HCT116 (cell line): ENCODE measurements around the gene CACNA1C. TPM values are rescaled to one million over a fixed set of nuclear protein-coding genes. Genes with fewer than 3 reads are reported as not detected.

Experiments
- ATAC-seq: fragments of 200-7000 bp; cut with Tn5 transposase; 2 replicates; pipeline ENCODE4 v1.9.1; 2020; ENCODE audit warnings: mild to moderate bottlenecking, moderate library complexity
- BruUV-seq: library from RNA; stranded (reverse); fragments of 400-500 nt; replicated peaks from 2 replicates; lab custom pipeline; 2021; lab: Mats Ljungman, UMichigan
- CTCF ChIA-PET: fragments of 300-600 bp; sonication (Branson Sonifier 250); formaldehyde crosslinking; loops from one replicate; lab custom pipeline; 2021; ENCODE audit warnings: antibody characterized with exemption; lab: Charles Lee
- POLR2A ChIA-PET: fragments of 300-600, 350-600 bp; sonication (Branson Sonifier 250); formaldehyde crosslinking; loops from one replicate; lab custom pipeline; 2021; ENCODE audit warnings: antibody characterized with exemption; lab: Charles Lee
- RAD21 ChIA-PET, 2 experiments: fragments of 300-600 bp; sonication (Branson Sonifier 250); formaldehyde crosslinking; loops; one replicate each; lab custom pipeline; 2023; ENCODE audit warnings: low total read pairs in 2 of 2; ENCODE audit not compliant: uncharacterized antibody in 2 of 2, unreplicated experiment in 2 of 2, low non-redundant PET in 1 of 2; lab: Charles Lee
- DNase-seq: peaks from one replicate; pipeline ENCODE4 v3.0.0-alpha.2; 2010; ENCODE audit warnings: low read depth, low spot score
- H2AFZ ChIP-seq: fragments of 200-600 bp; shearing (Covaris generic), sonication (generic); 2 replicates; pipeline ENCODE4 v1.6.1; 2017; ENCODE audit warnings: low read depth, mixed run types, mixed read lengths, antibody characterized with exemption, low read length; ENCODE audit not compliant: poor library complexity, severe bottlenecking
- H3K27ac ChIP-seq: 2 replicates; pipeline ENCODE4 v1.5.1; 2012; ENCODE audit warnings: low read depth, low read length
- H3K27me3 ChIP-seq: fragments of 200-600 bp; sonication (generic); 2 replicates; pipeline ENCODE4 v1.6.1; 2016; ENCODE audit warnings: mixed run types, low read length, mixed read lengths; ENCODE audit not compliant: insufficient read depth
- H3K36me3 ChIP-seq, 2 experiments: fragments of 200-500 bp in 1 of 2; fragments of 200-600 bp in 1 of 2; sonication (Bioruptor generic) in 1 of 2; sonication (generic) in 1 of 2; 2 replicates each; pipeline versions ENCODE4 v1.5.1 to v1.6.1; 2014 to 2016; ENCODE audit warnings: low read length in 2 of 2, inconsistent platforms in 1 of 2, mixed read lengths in 1 of 2, mixed run types in 1 of 2; ENCODE audit not compliant: insufficient read depth in 2 of 2, control insufficient read depth in 1 of 2
- H3K4me1 ChIP-seq, 2 experiments: fragments of 200-600 bp in 1 of 2; sonication (generic) in 1 of 2; 2 replicates each; pipeline versions ENCODE4 v1.5.1 to v1.6.1; 2012 to 2017; ENCODE audit warnings: low read length in 2 of 2, inconsistent platforms in 1 of 2, mild to moderate bottlenecking in 1 of 2, mixed read lengths in 1 of 2, mixed run types in 1 of 2, moderate library complexity in 1 of 2; ENCODE audit not compliant: insufficient read depth in 2 of 2, control insufficient read depth in 1 of 2
- H3K4me2 ChIP-seq: fragments of 200-600 bp; sonication (generic); 2 replicates; pipeline ENCODE4 v1.6.1; 2017; ENCODE audit warnings: mixed run types, low read length, mixed read lengths
- H3K4me3 ChIP-seq, 2 experiments: fragments of 200-600 bp in 1 of 2; sonication (generic) in 1 of 2; replicated peaks in 1 of 2; 2 replicates each; pipeline ENCODE4 v1.5.1; 2011 to 2016; ENCODE audit warnings: low read length in 2 of 2, control low read depth in 1 of 2, low read depth in 1 of 2, mild to moderate bottlenecking in 1 of 2, mixed read lengths in 1 of 2, mixed run types in 1 of 2
- H3K79me2 ChIP-seq: fragments of 200-600 bp; sonication (generic); 2 replicates; pipeline ENCODE4 v1.6.1; 2017; ENCODE audit warnings: mild to moderate bottlenecking, mixed run types, low read length, moderate library complexity, mixed read lengths; ENCODE audit not compliant: insufficient read depth
- H3K9ac ChIP-seq: fragments of 200-600 bp; sonication (generic); 2 replicates; pipeline ENCODE4 v1.6.1; 2016; ENCODE audit warnings: low read length, mixed read lengths
- H3K9me2 ChIP-seq: fragments of 200-600 bp; sonication (generic), shearing (Covaris generic); 2 replicates; pipeline ENCODE4 v1.6.1; 2017; ENCODE audit warnings: mixed run types, mild to moderate bottlenecking, moderate library complexity; ENCODE audit not compliant: insufficient read depth
- H3K9me3 ChIP-seq, 2 experiments: fragments of 200-500 bp in 1 of 2; fragments of 200-600 bp in 1 of 2; sonication (Bioruptor generic) in 1 of 2; sonication (generic) in 1 of 2; 2 replicates each; pipeline ENCODE4 v1.6.1; 2014 to 2017; ENCODE audit warnings: low read length in 2 of 2, mixed read lengths in 2 of 2, inconsistent platforms in 1 of 2, low read depth in 1 of 2, mild to moderate bottlenecking in 1 of 2, mixed run types in 1 of 2, moderate library complexity in 1 of 2; ENCODE audit not compliant: control insufficient read depth in 1 of 2, insufficient read depth in 1 of 2
- H4K20me1 ChIP-seq: fragments of 200-600 bp; sonication (generic), shearing (Covaris generic); 2 replicates; pipeline ENCODE4 v1.6.1; 2017; ENCODE audit warnings: mixed run types, mild to moderate bottlenecking, moderate library complexity; ENCODE audit not compliant: insufficient read depth
- ATF3 ChIP-seq: IDR thresholded peaks from 2 replicates; pipeline ENCODE4 v1.6.1; 2012
- CBX3 ChIP-seq: IDR thresholded peaks from 2 replicates; pipeline ENCODE4 v1.6.1; 2012; ENCODE audit warnings: low read depth
- CEBPB ChIP-seq: IDR thresholded peaks from 2 replicates; pipeline ENCODE4 v1.6.1; 2012; ENCODE audit warnings: low read depth
- EGR1 ChIP-seq: IDR thresholded peaks from 2 replicates; pipeline ENCODE4 v1.6.1; 2012; ENCODE audit warnings: low read depth
- ELF1 ChIP-seq: IDR thresholded peaks from 2 replicates; pipeline ENCODE4 v1.6.1; 2012; ENCODE audit warnings: low read depth, borderline replicate concordance
- EZH2phosphoT487 ChIP-seq: fragments of 200-600 bp; IDR thresholded peaks from 2 replicates; pipeline ENCODE4 v1.6.1; 2018; ENCODE audit warnings: antibody characterized with exemption, borderline replicate concordance
- FOSL1 ChIP-seq: IDR thresholded peaks from 2 replicates; pipeline ENCODE4 v1.6.1; 2012; ENCODE audit warnings: low read depth
- POLR2A ChIP-seq: IDR thresholded peaks from 2 replicates; pipeline ENCODE4 v1.7.0; 2011; ENCODE audit warnings: borderline replicate concordance; ENCODE audit not compliant: insufficient read depth, insufficient read length; ENCODE audit errors: extremely low read depth
- POLR2AphosphoS5 ChIP-seq: IDR thresholded peaks from 2 replicates; pipeline ENCODE4 v1.6.1; 2011; ENCODE audit warnings: mild to moderate bottlenecking, low read depth, low read length, moderate library complexity
- RAD21 ChIP-seq: IDR thresholded peaks from 2 replicates; pipeline ENCODE4 v1.6.1; 2012; ENCODE audit warnings: low read depth, mild to moderate bottlenecking
- REST ChIP-seq: IDR thresholded peaks from 2 replicates; pipeline ENCODE4 v1.6.1; 2012; ENCODE audit warnings: low read depth
- SIN3A ChIP-seq: IDR thresholded peaks from 2 replicates; pipeline ENCODE4 v1.6.1; 2012; ENCODE audit warnings: low read depth
- SRF ChIP-seq: IDR thresholded peaks from 2 replicates; pipeline ENCODE4 v1.6.1; 2012; ENCODE audit warnings: low read depth
- TCF7L2 ChIP-seq: IDR thresholded peaks from 2 replicates; pipeline ENCODE4 v1.7.0; 2011; ENCODE audit warnings: borderline replicate concordance, inconsistent platforms; ENCODE audit not compliant: insufficient read depth, insufficient read length; ENCODE audit errors: extremely low read depth
- ZFX ChIP-seq: fragments of 450-650 bp; IDR thresholded peaks from 2 replicates; pipeline ENCODE4 v1.6.1; 2017
- ZNF274 ChIP-seq: fragments of 200-500 bp; sonication (Bioruptor generic); IDR thresholded peaks from 2 replicates; pipeline ENCODE4 v1.6.1; 2014; ENCODE audit warnings: mild to moderate bottlenecking, low read depth, low read length, inconsistent platforms
- intact Hi-C: fragments of 100-400 bp; cut with micrococcal nuclease; formaldehyde crosslinking; loops from 2 replicates; pipeline ENCODE4 v1.10.0; 2022
- total RNA-seq: library from RNA; stranded (reverse); gene quantifications from one replicate; pipeline ENCODE4 v1.2.1, GENCODE V29; 2021; ENCODE audit not compliant: unreplicated experiment
- TF ChIP-seq, protein P1 (sequence below): IDR thresholded peaks from 2 replicates; pipeline ENCODE4 v1.6.1; 2011; ENCODE audit warnings: mild to moderate bottlenecking, low read length, moderate library complexity; ENCODE audit not compliant: insufficient replicate concordance; ENCODE audit errors: extremely low read depth
- TF ChIP-seq, protein P2 (sequence below), 3 experiments: fragments of 200-600 bp in 1 of 3; sonication (generic) in 1 of 3; IDR thresholded peaks in 2 of 3; conservative IDR thresholded peaks in 1 of 3; 2 replicates each; pipeline ENCODE4 v1.5.1; 2012 to 2017; ENCODE audit warnings: low read depth in 2 of 3, low read length in 2 of 3, antibody characterized with exemption in 1 of 3, borderline replicate concordance in 1 of 3, control low read depth in 1 of 3, mild to moderate bottlenecking in 1 of 3, mixed read lengths in 1 of 3, mixed run types in 1 of 3, moderate library complexity in 1 of 3; ENCODE audit not compliant: insufficient read depth in 1 of 3

The CACNA1C gene
- total RNA-seq, 1 experiment from 2014 or later: 0.05 TPM

DNA sequence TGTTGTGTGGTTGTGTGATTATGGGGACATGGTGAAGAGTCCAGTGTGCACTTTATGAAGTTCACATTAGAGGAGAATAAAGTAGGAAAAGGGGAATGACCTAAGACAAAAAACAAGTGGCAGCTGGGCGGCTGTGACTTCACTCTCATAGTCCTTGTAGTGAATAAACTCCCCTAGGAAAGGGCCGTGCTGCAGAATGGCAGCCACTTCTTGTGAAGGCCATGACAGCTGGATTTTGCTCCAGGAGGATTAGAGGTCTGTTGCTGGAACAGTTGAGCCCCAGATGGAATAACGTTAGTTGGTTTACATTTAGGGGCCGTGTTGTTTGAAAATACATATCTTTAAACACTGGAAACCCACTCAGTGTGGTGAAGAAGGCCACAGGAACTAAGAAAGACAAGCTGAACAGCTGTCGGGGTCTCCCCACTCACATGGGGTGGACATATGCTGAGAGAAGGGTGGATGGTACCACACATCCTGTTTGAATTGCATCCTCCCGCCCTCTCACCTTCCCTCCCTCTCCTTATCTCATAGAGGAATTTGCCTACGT, 276.9 kb downstream of the CACNA1C start:
- intact Hi-C loops: loop anchor here (10.0 kb wide), 1 partner anchor 1445 kb away; no protein-coding TSS in a partner anchor
- Histone ChIP-seq H3K4me3 (no peak overlapping the region), H3K79me2 (no peaks in the 10 kb centered on the region), H4K20me1 (no peaks in the 10 kb centered on the region), H2AFZ (no peak overlapping the region), H3K4me2 (no peak overlapping the region), H3K27me3 (peaks cover 7% of the 10 kb centered on the region; the same call in 1 of the 2 replicates), H3K9ac (no peak overlapping the region), H3K36me3 (no peaks in the 10 kb centered on the region), H3K27ac (no peak overlapping the region), H3K4me1 (peaks cover 8 to 23% of the 10 kb centered on the region in 2 experiments; a peak in 3 of 4 replicates), H3K9me3 (no peaks in the 10 kb centered on the region), H3K9me2 (no peaks in the 10 kb centered on the region)
- RAD21 ChIA-PET: no interaction called here
- CTCF ChIA-PET: no interaction called here
- POLR2A ChIA-PET: no interaction called here
- BruUV-seq: no TSS peak
- no peak for TF ChIP-seq FOSL1
- no peak for TF ChIP-seq REST
- no peak for TF ChIP-seq CEBPB
- TF ChIP-seq, protein P1, sequence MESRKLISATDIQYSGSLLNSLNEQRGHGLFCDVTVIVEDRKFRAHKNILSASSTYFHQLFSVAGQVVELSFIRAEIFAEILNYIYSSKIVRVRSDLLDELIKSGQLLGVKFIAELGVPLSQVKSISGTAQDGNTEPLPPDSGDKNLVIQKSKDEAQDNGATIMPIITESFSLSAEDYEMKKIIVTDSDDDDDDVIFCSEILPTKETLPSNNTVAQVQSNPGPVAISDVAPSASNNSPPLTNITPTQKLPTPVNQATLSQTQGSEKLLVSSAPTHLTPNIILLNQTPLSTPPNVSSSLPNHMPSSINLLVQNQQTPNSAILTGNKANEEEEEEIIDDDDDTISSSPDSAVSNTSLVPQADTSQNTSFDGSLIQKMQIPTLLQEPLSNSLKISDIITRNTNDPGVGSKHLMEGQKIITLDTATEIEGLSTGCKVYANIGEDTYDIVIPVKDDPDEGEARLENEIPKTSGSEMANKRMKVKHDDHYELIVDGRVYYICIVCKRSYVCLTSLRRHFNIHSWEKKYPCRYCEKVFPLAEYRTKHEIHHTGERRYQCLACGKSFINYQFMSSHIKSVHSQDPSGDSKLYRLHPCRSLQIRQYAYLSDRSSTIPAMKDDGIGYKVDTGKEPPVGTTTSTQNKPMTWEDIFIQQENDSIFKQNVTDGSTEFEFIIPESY: no peak
- no peak for TF ChIP-seq TCF7L2
- no peak for TF ChIP-seq EZH2phosphoT487
- TF ChIP-seq EGR1: no peak
- TF ChIP-seq, protein P2, sequence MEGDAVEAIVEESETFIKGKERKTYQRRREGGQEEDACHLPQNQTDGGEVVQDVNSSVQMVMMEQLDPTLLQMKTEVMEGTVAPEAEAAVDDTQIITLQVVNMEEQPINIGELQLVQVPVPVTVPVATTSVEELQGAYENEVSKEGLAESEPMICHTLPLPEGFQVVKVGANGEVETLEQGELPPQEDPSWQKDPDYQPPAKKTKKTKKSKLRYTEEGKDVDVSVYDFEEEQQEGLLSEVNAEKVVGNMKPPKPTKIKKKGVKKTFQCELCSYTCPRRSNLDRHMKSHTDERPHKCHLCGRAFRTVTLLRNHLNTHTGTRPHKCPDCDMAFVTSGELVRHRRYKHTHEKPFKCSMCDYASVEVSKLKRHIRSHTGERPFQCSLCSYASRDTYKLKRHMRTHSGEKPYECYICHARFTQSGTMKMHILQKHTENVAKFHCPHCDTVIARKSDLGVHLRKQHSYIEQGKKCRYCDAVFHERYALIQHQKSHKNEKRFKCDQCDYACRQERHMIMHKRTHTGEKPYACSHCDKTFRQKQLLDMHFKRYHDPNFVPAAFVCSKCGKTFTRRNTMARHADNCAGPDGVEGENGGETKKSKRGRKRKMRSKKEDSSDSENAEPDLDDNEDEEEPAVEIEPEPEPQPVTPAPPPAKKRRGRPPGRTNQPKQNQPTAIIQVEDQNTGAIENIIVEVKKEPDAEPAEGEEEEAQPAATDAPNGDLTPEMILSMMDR (IDR thresholded peaks at IDR 0.05 in 2 of 3, conservative IDR thresholded peaks at IDR 0.05 in 1 of 3; ENCODE audit: borderline replicate concordance in 1 of 3, insufficient read depth in 1 of 3, low read depth in 2 of 3, low read length in 2 of 3): no peak
- TF ChIP-seq SIN3A: no peak
- TF ChIP-seq ZNF274: no peak
- no peak for TF ChIP-seq CBX3
- TF ChIP-seq ATF3: no peak
- no peak for TF ChIP-seq ZFX
- TF ChIP-seq RAD21: no peak
- no peak for TF ChIP-seq POLR2A
- no peak for TF ChIP-seq ELF1
- no peak for TF ChIP-seq SRF
- no peak for TF ChIP-seq POLR2AphosphoS5
- ATAC-seq (no peak), DNase-seq (no peak)
